GM18519 (cell line): ENCODE results near the gene AHNAK2.
"Not testable (repeated sequence)": the region's sequence is repeated elsewhere in the genome, so short reads cannot be mapped to it uniquely, and the experiment has no call there.

Experiments used
- ATAC-seq: cut with Tn5 transposase; IDR thresholded peaks from one replicate; pipeline ENCODE4 v1.9.1; 2021; ENCODE audit warnings: mild to moderate bottlenecking, moderate library complexity; ENCODE audit not compliant: unreplicated experiment, low FRiP score

Gene AHNAK2

DNA sequence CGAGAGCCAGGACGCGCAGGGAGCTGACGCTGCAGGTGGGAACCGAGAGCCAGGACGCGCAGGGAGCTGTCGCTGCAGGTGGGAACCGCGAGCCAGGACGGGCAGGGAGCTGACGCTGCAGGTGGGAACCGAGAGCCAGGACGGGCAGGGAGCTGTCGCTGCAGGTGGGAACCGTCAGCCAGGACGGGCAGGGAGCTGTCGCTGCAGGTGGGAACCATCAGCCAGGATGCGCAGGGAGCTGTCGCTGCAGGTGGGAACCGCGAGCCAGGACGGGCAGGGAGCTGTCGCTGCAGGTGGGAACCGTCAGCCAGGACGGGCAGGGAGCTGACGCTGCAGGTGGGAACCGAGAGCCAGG, 72.6 kb downstream of the AHNAK2 start:
- not testable (repeated sequence) for ATAC-seq

DNA sequence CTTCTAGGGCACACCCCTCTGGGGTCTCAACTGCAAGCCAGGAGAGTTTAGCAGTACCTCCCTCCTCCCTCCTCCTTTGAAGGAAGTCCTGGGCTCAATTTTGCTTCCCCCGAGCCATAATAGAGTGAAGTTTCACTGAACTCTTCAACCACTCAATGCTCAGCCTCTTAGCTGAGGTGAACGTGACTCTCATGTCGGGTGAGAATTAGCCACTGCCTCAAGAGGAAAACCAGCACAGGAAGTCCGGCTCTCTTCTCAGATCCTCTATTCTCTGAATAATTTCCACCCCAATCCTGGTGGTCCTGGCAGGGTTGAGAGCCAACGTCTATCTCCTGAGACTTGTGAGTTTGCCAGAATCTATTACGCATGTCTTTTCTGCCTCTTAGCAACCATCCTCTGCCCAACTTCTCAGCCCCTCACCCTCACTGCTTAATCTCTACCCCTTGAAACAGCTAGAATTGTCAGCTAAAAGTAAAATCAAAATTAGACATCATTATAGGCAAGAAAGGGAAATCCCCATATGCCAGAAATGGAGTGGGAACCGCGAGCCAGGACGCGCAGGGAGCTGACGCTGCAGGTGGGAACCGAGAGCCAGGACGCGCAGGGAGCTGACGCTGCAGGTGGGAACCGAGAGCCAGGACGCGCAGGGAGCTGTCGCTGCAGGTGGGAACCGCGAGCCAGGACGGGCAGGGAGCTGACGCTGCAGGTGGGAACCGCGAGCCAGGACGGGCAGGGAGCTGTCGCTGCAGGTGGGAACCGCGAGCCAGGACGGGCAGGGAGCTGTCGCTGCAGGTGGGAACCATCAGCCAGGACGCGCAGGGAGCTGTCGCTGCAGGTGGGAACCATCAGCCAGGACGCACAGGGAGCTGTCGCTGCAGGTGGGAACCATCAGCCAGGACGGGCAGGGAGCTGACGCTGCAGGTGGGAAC, 73.3 kb downstream of the AHNAK2 start:
- ATAC-seq: not testable (repeated sequence)

DNA sequence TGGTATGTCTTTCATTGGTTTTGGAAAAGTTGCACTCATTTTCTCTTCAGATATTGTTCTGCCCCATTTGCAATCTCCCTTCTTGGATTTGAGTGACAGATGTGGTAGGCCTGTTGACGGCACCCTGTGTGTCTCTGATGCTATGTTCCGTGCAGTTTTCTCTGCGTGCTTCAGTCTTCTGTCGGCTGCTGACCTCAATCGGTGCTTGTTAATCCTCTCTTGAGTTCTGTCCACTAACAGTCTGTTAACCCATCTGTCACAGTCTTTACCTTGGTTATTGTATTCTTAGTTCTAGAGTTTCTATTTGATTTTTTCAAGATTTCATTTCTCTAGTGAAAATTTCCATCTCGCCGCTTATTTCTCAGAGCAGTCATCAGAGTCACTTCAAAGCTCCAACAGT, 74.2 kb downstream of the AHNAK2 start:
- ATAC-seq: no peak

DNA sequence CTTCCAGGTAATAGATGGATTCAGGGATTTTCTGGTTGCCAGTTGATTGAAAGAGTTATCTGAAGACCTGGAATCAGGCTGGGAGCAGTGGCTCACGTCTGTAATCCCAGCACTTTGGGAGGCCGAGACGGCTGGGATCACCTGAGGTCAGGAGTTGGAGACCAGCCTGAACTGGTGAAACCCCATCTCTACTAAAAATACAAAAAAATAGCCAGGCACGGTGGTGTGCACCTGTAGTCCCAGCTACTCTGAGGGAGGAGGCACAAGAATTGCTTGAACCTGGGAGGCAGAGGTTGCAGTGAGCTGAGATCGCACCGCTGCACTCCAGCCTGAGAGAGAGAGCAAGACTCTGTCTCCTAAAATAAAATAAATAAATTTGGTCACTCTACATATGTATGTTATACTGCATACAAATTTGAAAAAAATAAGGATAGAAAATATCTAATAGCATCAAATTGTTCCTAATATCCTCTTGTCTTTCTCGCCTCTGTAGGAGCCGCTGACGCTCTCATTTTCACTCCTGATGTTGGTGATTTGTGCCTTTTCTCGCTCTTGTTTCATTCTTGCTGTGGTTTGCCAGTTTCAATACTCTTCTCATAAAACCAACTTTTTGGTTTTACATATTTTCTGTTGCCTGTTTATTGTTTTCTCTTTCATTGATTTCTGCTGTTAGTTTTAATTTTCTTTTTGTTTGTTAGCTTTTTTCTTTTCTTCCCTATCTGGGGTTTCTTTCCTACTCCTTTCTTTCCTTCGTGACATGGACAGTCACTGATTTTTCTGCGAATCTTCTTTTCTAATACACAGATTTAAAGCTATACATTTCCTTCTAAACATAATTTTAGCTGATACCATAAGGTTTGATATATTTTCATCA, 77.3 kb downstream of the AHNAK2 start:
- no peak for ATAC-seq

DNA sequence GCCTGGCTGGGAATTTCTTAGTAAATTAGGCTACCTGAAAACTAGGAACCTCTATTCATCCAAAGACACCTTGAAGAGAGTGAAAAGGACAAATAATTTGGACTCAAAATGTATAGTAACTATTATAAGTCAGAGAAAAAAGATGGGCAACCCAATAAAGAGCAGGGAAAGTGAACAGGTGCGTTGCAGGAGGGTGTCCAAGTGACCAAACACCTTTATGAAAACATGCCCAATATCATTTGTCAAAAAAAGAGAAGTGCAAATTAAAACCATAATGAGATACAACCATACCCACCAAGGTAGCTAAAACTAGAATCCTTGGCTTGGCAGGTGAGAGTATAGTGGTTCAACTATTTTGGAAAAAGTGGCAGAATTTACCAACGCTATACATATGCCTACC, 78.4 kb downstream of the AHNAK2 start:
- ATAC-seq: no peak

DNA sequence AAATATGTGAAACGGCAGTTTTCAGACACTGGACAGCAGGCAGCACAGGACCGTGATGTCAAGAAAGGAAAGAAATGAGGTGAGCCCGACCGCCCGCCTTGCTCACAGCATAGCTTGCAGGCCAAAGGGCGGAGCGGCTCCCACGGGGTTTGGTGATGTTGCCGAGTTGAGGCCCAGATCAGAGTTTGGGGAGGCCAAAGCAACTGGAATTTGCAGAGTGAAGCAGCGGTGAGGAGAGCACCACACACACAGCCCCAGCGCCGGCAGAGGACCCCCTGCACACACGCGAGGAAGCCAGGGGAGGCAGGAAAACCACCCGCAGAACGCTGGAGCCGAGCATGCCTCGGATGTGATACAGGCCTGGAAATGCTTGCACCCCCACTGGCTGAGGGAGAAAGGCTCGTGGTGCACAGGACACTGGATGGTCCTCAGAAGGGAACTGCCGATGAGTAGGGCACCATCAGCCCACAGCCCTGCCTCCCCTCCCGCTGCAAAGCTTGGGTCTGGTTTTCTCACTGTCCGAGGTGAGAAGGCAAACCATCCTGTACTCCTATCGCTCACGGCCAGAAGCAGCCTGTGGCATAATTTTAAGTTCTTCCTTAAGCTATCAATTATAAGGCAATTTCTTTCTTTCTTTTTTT, 79.2 kb downstream of the AHNAK2 start:
- ATAC-seq: no peak

DNA sequence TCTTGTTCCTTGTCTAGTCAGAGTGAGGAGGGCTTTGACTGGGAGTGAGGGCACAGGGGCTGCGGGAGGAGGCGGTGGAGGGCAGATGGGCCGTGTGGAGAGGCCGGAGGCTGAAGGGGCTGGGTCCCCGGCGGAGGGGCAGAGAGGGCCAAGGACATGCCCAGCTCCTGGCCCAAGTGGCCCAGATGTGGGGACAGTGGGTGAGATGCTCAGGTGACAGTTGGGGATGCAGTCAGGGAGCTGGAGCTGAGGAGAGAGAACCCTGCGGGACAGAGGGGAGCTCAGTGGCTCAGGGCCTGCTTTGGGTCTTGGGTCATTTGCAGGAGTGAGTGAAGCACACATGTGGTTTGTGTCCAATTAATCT, 80.0 kb downstream of the AHNAK2 start:
- ATAC-seq: no peak

DNA sequence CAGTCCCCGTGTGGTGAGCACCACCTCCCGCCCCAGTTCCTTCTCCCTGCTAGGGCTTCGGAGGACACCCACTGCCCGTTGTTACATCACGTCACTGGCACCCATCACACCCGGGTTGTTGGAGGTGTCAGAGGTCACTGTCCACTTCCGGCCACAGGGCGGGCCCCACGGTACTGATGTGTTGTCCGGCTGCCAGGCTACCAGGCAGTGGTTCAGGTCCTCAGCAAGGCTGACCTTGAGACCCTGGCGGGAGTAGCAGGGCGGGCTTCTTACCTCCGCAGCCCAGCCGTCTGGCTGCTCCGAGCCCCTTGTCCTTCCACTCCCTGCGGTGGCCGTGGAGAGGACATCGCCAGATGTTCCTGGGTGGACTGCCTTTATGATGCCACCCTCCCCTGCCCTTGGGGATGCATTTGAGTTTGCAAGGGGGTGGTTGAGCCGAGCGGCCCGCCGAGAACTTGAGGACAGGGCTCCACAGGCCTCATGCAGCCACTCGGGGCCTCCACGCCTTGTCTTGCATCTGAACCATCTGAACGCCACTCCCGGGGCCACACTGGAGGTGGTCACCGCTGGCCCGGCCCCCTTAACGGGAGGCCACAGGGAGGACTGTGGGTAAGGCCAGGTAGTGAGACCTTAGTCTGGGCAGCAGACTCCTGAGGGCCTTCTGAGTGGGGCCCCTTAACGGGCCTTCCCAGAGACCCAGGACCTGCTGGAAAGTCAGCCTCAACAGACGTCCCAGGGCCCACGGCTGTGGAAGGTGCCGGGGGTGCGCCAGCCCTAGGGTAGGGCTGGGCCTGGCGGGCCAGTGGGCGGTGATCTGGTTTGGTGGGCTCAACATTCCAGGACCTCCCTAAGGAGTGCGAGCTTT, 80.6 kb downstream of the AHNAK2 start:
- no peak for ATAC-seq

DNA sequence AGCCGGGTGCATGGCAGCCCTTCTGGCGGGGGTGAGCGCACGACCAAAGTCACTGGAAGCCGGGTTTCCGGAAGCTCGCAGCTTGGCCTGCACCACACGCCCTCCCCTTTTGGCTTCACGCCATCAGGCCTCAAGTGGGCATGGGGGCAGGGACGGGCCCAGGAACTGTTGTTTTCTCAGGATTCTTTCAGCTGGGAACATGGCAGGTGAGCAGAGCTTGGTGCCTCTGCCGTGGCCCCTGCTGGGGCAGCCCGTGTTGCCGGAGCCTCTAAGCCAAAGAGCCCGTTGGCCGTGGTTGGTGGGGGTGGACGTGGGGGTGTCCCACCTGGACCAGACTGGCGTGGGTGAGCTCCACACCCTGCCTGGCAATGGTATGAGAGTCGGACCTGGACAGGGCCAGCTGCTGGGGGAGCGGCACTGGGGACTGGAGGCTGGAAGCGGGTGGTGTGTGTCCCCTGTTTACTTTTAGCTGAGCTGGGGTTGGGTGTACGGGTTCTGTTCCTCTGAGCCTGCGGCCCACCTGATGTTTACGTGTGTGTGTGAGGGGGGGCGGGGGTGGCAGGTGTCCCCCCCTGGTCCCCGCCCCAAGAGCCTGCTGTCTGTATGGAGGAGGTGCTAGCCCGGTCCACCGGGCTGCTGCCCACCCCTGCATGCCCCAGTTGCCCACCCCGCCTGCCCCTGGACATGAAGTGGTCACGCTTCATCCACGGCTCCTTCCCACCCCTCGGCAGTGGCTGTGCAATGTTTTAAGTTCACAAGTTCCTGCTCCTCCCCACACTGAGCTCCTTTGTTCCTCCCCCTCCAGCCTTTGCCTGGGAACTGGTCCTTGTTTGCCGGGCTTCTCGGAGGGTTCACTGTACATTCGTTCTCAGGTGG, 82.2 kb downstream of the AHNAK2 start:
- no peak for ATAC-seq

DNA sequence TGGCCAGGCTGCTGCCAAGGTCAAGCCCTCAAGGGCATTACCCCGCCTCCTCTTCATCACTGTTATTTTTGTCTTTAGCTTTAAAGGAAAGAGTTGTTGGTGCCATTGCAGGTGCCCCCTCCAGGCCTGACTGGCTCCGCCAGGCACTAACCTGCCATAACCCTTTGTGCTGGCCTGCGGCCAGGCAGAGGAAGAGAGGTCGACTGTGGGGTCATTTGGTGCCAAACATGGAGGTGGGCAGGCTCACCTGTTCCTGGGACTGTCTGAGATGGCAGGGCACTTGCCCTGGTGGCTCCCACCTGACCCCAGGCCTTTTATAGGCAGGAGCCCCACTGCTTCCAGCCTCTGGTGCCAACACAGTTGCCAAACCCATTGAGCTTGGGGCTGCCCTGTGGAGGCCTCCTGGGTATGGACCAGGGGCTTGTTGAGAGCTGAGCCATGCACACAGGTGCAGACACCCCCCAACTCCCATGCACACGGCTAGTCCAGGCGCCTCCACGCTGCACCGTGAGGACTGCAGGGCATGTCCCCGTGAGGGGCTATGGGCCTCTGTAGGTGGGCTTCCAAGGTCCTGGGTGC, 82.9 kb downstream of the AHNAK2 start:
- ATAC-seq: no peak

DNA sequence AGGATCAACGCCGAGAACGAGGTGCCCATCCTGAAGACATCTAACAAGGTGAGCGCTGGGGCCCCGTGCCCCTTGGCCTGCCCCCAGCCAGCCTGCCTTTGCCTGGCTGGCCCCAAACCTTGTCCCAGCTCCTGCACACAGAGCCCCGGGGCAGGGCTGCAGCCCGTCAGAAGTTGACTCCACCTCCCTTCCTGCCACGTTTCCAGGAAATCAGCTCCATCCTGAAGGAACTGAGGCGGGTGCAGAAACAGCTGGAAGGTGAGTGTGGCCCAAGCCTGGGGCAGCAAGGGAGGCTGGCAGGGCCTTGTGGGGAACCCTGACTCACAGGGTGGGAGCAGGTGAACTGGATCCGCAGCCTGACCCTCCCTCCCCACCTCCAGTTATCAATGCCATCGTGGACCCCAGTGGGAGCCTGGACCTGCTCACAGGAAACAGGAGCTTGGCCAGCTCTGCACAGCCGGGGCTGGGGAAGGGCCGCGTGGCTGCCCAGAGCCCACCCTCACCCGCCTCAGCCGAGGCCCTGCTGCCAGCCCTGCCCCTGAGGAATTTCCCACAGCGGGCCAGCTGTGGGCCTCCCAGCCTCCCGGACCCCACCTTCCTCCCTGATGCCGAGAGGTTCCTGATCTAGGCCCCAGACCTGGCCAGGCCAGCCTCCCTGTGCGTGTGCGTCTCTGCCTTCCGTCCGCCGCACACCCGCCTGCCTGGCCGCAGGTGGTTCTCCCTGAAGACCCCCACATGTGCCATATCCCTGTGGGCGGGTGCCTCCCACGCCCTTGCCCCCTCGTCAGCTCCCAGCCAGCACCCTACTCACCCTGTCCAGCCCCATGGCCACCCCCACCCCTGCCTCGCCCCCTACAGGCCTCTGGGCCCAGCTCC, 83.6 kb downstream of the AHNAK2 start:
- no peak for ATAC-seq

DNA sequence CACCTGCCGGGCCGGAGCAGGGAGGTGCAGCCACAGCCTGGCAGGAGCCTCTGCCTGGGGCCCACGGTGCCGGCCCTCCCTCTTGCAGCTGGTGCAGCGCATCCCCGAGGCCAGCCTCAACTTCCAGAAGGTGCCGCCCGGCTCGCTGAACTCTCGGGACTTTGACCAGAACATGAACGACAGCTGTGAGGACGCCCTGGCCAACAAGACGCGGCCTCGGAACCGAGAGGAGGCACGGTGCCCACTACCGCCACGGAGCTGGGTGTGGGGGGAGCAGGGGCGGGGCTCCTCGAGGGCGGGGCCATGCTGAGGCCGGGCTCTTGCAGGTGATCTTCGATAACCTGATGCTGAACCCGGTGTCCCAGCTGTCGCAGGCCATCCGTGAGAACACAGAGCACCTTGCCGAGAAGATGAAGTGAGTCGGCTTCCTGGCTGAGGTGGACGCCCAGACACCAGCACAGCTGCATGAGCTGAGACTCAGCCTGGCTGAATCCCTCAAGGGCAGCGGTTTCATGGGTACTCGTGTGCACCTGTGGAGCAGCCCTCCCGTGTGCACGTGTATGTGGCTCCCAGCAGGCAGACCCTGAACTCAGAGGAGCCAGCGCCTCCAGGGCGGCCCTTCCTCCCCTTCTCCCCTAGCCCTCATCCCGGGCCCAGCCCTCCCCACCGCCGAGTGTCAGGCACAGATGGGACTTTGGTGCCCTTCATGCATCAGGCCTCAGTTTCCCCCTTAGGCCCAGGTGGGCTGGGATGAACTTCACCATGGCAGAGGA, 84.6 kb downstream of the AHNAK2 start:
- no peak for ATAC-seq

DNA sequence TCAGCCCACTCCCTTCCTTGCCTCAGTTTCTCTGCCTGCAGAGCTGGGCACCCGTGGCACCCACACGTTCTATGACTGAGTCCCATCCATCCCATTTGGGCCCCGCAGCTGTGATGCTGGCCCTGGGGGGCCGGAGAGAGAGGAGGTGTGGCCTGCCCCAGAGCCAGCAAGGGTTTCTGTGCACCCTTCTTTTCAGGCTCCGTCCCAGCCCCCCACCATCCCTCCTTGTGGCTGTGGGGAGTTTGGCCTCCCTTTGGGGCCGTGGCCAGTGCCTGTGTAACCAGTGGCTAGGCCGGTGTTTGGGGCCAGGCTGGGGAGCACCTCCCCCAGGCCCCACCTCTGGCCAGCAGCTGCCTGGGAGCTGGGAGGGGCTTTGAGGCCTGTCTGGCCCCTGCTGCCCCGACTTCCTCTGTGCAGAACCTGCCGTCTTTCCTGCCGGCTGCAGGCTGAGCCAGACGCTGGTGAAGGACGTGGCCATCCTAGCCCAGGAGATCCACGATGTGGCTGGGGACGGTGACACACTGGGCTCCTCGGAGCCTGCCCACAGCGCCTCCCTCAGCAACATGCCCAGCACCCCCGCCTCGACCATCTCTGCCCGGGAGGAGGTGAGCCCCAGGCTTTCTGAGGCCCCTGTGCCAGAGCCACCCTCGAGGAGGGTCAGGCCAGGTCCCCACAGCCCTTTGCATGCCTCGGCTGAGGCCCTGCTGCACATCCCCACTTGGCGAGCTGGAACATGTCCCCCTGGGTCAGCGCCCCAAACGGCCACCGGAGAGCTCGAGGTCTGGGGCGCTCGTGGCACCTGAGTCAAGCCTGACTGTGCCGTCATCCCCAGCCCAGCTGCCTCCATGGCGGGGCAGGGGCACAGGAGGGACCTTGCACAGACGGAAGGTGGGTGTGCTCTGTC, 85.4 kb downstream of the AHNAK2 start:
- ATAC-seq: no peak

DNA sequence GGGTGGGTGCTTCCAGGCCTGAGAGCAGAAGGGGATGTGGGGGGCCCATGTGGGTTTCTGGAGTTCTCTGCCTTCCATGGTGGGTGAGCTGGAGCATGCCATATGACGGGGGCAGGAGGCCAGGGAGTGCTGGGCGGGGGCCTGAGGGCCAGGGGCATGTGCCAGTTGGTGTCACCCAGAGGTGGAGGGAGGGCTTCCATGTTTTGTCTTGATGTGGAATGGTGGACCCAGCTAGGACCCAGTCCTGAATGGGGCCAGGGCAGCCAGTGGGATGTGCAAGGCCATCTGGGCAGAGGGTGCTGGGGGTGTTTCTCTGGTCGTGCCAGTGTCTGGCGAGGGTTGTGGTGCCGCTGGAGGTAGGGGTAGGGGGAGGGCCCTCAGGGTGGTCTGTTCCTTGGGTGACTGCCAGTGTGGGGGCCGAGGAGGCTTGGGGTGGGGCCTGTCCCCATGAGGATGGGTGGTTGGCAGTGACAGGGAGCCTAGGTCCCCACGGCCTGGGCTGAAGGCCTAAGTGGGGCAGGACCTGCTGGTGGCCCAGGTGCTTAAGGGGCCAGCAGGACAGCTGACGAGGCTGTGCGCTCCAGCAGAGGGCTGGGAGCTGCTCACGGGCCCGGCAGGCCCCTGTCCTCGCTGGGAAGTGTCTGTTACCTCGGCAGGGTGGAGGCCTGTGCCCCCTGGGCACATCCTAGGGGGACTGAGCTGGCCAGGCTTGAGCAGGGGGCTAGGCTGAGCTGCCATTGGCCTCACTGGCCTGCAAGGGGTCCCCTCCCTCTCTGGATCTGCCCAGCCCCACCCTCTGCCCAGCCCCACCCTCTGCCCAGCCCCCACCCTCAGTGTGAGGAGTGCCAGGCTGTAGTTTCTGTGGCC, 86.3 kb downstream of the AHNAK2 start:
- no peak for ATAC-seq

DNA sequence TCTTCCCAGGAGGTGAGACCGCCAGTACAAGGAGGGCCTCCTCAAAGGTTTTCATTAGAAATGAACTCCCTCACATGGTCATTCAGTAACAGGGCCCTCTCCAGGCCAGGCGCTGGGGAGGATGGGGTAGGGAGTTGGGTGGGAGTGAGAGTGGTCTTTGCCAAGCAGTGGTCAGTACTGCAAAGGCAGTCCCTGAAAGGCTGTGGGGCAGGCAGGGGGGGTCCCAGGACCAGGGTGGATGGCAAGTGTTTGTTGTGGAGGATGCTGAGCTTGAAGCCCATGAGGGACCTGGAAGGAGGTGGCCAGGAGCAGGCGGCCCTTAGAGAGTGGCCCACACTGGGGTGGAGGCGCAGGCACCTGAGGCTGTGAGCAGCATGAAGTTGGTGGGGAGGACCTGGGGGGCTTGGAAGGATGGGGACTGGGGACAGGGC, 87.0 kb downstream of the AHNAK2 start:
- no peak for ATAC-seq
